Heart right ventricle (tissue), 16 donors: ENCODE data around the gene LIPJ. TPM values are rescaled to one million over a fixed set of nuclear protein-coding genes. Genes with fewer than 3 reads are reported as not detected.

Experiments
- ATAC-seq, 8 donors: fragments of 200-7000 bp; cut with Tn5 transposase; one replicate each; pipeline ENCODE4 v1.9.1; 2020; ENCODE audit warnings: mild to moderate bottlenecking in 8 of 8, moderate library complexity in 8 of 8, moderate number of reproducible peaks in 1 of 8
- DNase-seq, 2 donors: peaks; one replicate each; pipeline ENCODE4 v3.0.0-alpha.2; 2020
- H3K27ac ChIP-seq, 10 donors: fragments of 200-600 bp; sonication (generic) in 2 of 10; one replicate each; pipeline versions ENCODE4 v1.5.0 to v1.8.0; 2020 to 2022; ENCODE audit warnings: mild to moderate bottlenecking in 3 of 10
- H3K27me3 ChIP-seq, 7 donors: fragments of 200-600 bp; one replicate each; pipeline ENCODE4 v1.8.0; 2021 to 2022; ENCODE audit warnings: mild to moderate bottlenecking in 2 of 7
- H3K36me3 ChIP-seq, 9 donors: fragments of 200-600 bp; sonication (generic) in 1 of 9; one replicate each; pipeline versions ENCODE4 v1.5.0 to v1.8.0; 2020 to 2022; ENCODE audit warnings: mild to moderate bottlenecking in 2 of 9
- H3K4me1 ChIP-seq, 9 donors: fragments of 200-600 bp; sonication (generic) in 1 of 9; one replicate each; pipeline versions ENCODE4 v1.5.0 to v1.8.0; 2020 to 2022; ENCODE audit warnings: mild to moderate bottlenecking in 4 of 9
- H3K4me3 ChIP-seq, 10 donors: fragments of 200-600 bp; sonication (generic) in 2 of 10; one replicate each; pipeline versions ENCODE4 v1.5.0 to v1.8.0; 2020 to 2022; ENCODE audit warnings: mild to moderate bottlenecking in 7 of 10, moderate library complexity in 2 of 10
- H3K9me3 ChIP-seq, 11 donors: fragments of 200-600 bp in 10 of 11; sonication (generic) in 2 of 11; one replicate each; pipeline versions ENCODE4 v1.5.0 to v1.8.0; 2013 to 2022; ENCODE audit warnings: mild to moderate bottlenecking in 2 of 11, control low read depth in 1 of 11, moderate library complexity in 1 of 11
- WGBS, 2 donors: extraction: QIAGEN DNeasy Blood & Tissue Kit; methylation state at CpG; one replicate each; pipeline ENCODE4 v1.1.7; 2013; ENCODE audit warnings: inconsistent platforms in 1 of 2; 5-methylcytosine and 5-hydroxymethylcytosine counted together
- intact Hi-C, 10 donors: fragments of 100-400 bp; cut with DNase I; formaldehyde crosslinking; loops; one replicate each; pipeline versions ENCODE4 v1.11.1 to v1.14.2; 2022
- polyA plus RNA-seq, 2 donors: library from polyadenylated mRNA; stranded (reverse); fragments of 200-250 nt; gene quantifications; one replicate each; pipeline ENCODE4 v1.2.3, GENCODE V29; 2013
- total RNA-seq, 10 donors: library from RNA; stranded (reverse); fragmentation: NEBNext Ultra II Directional in 3 of 10; extraction: Animal tissue kit (Norgen Biotek cat#: 25700) in 3 of 10; gene quantifications; one replicate each; pipeline versions ENCODE4 v1.2.1 to v1.2.4, GENCODE V29; 2021 to 2023
- TF ChIP-seq, protein P1 (sequence below), 9 donors: fragments of 200-600 bp; sonication (generic) in 2 of 9; IDR thresholded peaks; one replicate each; pipeline versions ENCODE4 v1.5.0 to v1.8.0; 2021 to 2022; ENCODE audit warnings: antibody characterized with exemption in 9 of 9, mild to moderate bottlenecking in 5 of 9, moderate library complexity in 1 of 9
- donor health status: Arrhythmogenic right ventricular cardiomyopathy.
- donor health status: ischemic (EF 13 %, LVEDD 7.1; RV severe dilation, severe dysfunction).
- donor health status: healthy with polysubstance abuse.
- donor health status: DM: no; HTN: yes; CAD: no.
- donor health status: DM: no; HTN: no; CAD: no.
- donor health status: ischemic (EF 25% LVEDD 6.9; RV normal size, moderate dysfunction).
- donor health status: ischemic (EF 25% LVEDD 5.7; RV mildly dilated, moderate dysfunction).
- donor health status: healthy.
- donor health status: DM: yes; HTN: yes; CAD: no.
- donor health status: Ischemic cardiomyopathy.
- donor health status: ischemic (EF 35%, LVEDD 5.7; RV mildly dilated, moderate dysfunction).
- donor health status: nonischemic (EF 11% LVEDD 7.7; RV severe dilation, severe dysfunction).
- donor health status: DM: yes; HTN: yes; CAD: no.
- donor health status: PGD.
- donor health status: ischemic (EF 29% LVEDD 5.4; RV normal size, mild dysfunction).
- donor health status: nonischemic (EF 23%, LVEDD 6.1; RV moderate dilation, normal function).

Gene LIPJ
- total and polyA plus RNA-seq, 12 donors = 0.01 to 0.53 (median 0.30) TPM; not detected in 6

- no peak for DNase-seq
- no peaks in the 10 kb centered on the region for H3K27me3 ChIP-seq
- no peaks in the 10 kb centered on the region for H3K36me3 ChIP-seq
- peaks cover 0 to 13% (median 5%) of the 10 kb centered on the region in 9 donors for H3K4me1 ChIP-seq
- WGBS, 2 donors = 59 to 63% methylated on average over 5 of the region's 5 CpGs
- H3K27ac ChIP-seq = peak overlapping the region in 7 of 10 donors; percentile 9 to 65 (median 33)
- ATAC-seq = peak in 7 of 8 donors; percentile 44 to 85 (median 75)
- H3K4me3 ChIP-seq = no peak overlapping the region
- TF ChIP-seq, protein P1, sequence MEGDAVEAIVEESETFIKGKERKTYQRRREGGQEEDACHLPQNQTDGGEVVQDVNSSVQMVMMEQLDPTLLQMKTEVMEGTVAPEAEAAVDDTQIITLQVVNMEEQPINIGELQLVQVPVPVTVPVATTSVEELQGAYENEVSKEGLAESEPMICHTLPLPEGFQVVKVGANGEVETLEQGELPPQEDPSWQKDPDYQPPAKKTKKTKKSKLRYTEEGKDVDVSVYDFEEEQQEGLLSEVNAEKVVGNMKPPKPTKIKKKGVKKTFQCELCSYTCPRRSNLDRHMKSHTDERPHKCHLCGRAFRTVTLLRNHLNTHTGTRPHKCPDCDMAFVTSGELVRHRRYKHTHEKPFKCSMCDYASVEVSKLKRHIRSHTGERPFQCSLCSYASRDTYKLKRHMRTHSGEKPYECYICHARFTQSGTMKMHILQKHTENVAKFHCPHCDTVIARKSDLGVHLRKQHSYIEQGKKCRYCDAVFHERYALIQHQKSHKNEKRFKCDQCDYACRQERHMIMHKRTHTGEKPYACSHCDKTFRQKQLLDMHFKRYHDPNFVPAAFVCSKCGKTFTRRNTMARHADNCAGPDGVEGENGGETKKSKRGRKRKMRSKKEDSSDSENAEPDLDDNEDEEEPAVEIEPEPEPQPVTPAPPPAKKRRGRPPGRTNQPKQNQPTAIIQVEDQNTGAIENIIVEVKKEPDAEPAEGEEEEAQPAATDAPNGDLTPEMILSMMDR (IDR thresholded peaks at IDR 0.05) = no peak
- intact Hi-C loops = loop anchor here in 3 of 10 donors (10.0 kb wide), 3 partner anchors 126 to 396 kb away; no protein-coding TSS in a partner anchor
- no peaks in the 10 kb centered on the region for H3K9me3 ChIP-seq
These were observed 45.4 kb upstream of the LIPJ start for GRCh38 chr10:88541116-88541626.

DNA sequence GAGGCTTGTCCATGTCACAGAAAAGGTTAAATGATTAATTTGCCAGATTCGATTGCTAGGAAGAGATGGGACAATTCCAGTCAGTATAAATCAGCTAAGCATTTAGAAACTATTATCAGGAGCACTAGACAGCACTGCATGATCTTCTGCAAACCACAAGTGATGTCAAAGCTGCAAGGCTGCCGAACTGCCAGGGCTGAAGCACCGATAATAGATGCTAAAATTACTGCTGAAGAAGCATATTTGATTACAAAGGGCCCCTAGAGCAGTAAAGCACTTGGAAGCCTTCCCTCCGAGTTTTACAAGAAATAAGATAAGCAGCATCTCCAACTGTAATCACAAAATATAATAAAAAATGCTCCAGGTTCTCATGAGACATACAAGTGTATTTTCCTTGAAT, 44.0 kb upstream of the LIPJ start:
- Histone ChIP-seq H3K4me3 (no peak overlapping the region), H3K27me3 (no peaks in the 10 kb centered on the region), H3K9me3 (no peaks in the 10 kb centered on the region), H3K27ac (peak overlapping the region in 3 of 10 donors; percentile 30 to 65 (median 34)), H3K36me3 (no peaks in the 10 kb centered on the region), H3K4me1 (peaks cover 0 to 13% (median 5%) of the 10 kb centered on the region in 9 donors)
- TF ChIP-seq, protein P1 (IDR thresholded peaks at IDR 0.05) = no peak
- intact Hi-C loops = loop anchor here in 3 of 10 donors (10.0 kb wide), 3 partner anchors 128 to 398 kb away; no protein-coding TSS in a partner anchor
- ATAC-seq = peak in 1 of 8 donors; percentile 30
- WGBS, 2 donors = 55% methylated on average over 4 of the region's 4 CpGs
- no peak for DNase-seq

DNA sequence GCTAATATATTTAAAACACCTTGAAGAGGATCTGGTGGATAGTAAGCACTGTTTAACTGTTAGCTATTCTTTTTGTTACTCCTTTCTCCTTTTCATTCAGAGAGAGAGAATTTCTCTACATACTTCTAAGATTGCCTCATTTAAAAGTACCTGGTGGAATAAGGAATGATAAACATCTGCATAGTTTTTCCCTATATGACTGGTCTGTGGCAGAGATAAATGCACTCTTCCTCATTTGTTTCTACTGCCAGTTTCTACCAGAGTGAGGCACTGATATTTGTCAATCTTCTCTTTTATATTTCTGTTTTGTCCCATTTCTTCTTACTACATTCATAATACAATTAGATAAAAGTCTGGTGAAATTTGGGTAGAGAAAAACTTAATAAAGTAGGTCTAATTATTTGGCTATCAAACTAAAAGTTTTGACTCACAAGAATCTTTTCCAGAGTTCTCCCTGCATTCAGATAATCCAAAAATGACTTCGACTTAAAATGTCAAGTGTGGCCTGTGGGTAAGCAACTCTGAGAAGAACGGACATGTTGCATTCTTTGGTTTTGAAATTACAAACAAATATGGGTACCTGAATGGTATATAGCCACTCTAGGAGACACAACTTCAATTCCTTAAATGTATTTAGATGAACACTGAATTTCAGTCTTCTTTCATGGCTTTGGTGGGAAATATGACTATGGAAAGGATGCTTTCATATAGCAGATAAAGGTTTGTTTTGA, 42.3 kb upstream of the LIPJ start:
- 87 to 88% methylated on average over 2 of the region's 2 CpGs for WGBS, 2 donors
- Histone ChIP-seq H3K4me1 (peaks cover 0 to 13% (median 5%) of the 10 kb centered on the region in 9 donors), H3K36me3 (no peaks in the 10 kb centered on the region), H3K27me3 (no peaks in the 10 kb centered on the region), H3K9me3 (no peaks in the 10 kb centered on the region), H3K4me3 (no peak overlapping the region), H3K27ac (no peak overlapping the region)
- DNase-seq (no peak), ATAC-seq (no peak)
- intact Hi-C loops = loop anchor here in 3 of 10 donors (10.0 kb wide), 3 partner anchors 130 to 400 kb away; no protein-coding TSS in a partner anchor
- TF ChIP-seq, protein P1 (IDR thresholded peaks at IDR 0.05) = no peak

GRCh38 chr10:88545359-88545758, 41.2 kb upstream of the LIPJ start:
- H3K4me1 ChIP-seq = peaks cover 0 to 13% (median 5%) of the 10 kb centered on the region in 9 donors
- WGBS, 2 donors = 55 to 62% methylated on average over 4 of the region's 4 CpGs
- no peaks in the 10 kb centered on the region for H3K9me3 ChIP-seq
- ATAC-seq (no peak), DNase-seq (no peak)
- H3K36me3 ChIP-seq = no peaks in the 10 kb centered on the region
- H3K4me3 ChIP-seq = no peak overlapping the region
- intact Hi-C loops = loop anchor here in 3 of 10 donors (10.0 kb wide), 3 partner anchors 131 to 401 kb away; no protein-coding TSS in a partner anchor
- H3K27me3 ChIP-seq = no peaks in the 10 kb centered on the region
- H3K27ac ChIP-seq = no peak overlapping the region
- TF ChIP-seq, protein P1 (IDR thresholded peaks at IDR 0.05) = no peak
